ENCODE measurements around the gene REX1BD. TPM values are rescaled to one million over a fixed set of nuclear protein-coding genes. Genes with fewer than 3 reads are reported as not detected.

REX1BD gene
- total RNA-seq, 1 experiment from 2014 or later, result 72.3 TPM

GRCh38 chr19:18558202-18558555, 30.4 kb upstream of the REX1BD start:
- Histone ChIP-seq H3K4me2 (ENCODE audit: insufficient read depth, insufficient read length, low read length) (peak overlapping the region; percentile 65), H2BK12ac (ENCODE audit: insufficient read length, low read depth, low read length) (no peak overlapping the region), H4K91ac (ENCODE audit: insufficient read length, low read depth, low read length) (no peak overlapping the region), H3K23me2 (ENCODE audit: insufficient read length, low read depth, low read length, poor library complexity, severe bottlenecking) (peaks cover 6% of the 10 kb centered on the region), H3K9me3 (ENCODE audit: control insufficient read depth, low read depth, low read length) (no peaks in the 10 kb centered on the region), H3K9ac (ENCODE audit: extremely low read depth, insufficient read length, low read length) (peak overlapping the region; percentile 37), H3K27ac (ENCODE audit: insufficient read length, low read depth, low read length) (no peak overlapping the region), H3T11ph (ENCODE audit: low read length) (no peak overlapping the region), H3K14ac (ENCODE audit: insufficient read depth, low read length) (peak overlapping the region; percentile 28; the same call in 1 of the 2 replicates), H2BK15ac (ENCODE audit: low read depth, low read length) (no peak overlapping the region), H3K23ac (ENCODE audit: insufficient read length, low read depth, low read length) (no peak overlapping the region), H2BK5ac (ENCODE audit: insufficient read length, low read length) (no peak overlapping the region), H2BK120ac (ENCODE audit: low read depth, low read length, poor library complexity, severe bottlenecking) (no peak overlapping the region), H3K79me1 (ENCODE audit: insufficient read depth, low read depth, low read length, poor library complexity, severe bottlenecking) (no peaks in the 10 kb centered on the region), H3K18ac (ENCODE audit: insufficient read length, low read depth, low read length) (no peak overlapping the region), H2BK20ac (ENCODE audit: low read depth, low read length, poor library complexity, severe bottlenecking) (no peak overlapping the region), H3K4me1 (ENCODE audit: insufficient read depth, low read length) (no peaks in the 10 kb centered on the region), H4K5ac (ENCODE audit: insufficient read length, low read depth, low read length) (no peak overlapping the region), H2AK5ac (ENCODE audit: insufficient read length, low read length) (no peak overlapping the region), H3K56ac (ENCODE audit: insufficient read length, low read depth, low read length) (no peak overlapping the region), H2AFZ (ENCODE audit: low read length) (no peak overlapping the region), H3K27me3 (ENCODE audit: insufficient read depth, low read length) (no peaks in the 10 kb centered on the region), H3K79me2 (ENCODE audit: insufficient read depth, low read length) (peaks cover 6% of the 10 kb centered on the region; the same call in 1 of the 2 replicates), H3K4ac (ENCODE audit: low read depth, low read length) (no peak overlapping the region), H4K8ac (replicated peaks; ENCODE audit: insufficient read length, low read depth, low read length) (no peak overlapping the region), H4K20me1 (ENCODE audit: control insufficient read depth, insufficient read depth, insufficient read length) (no peaks in the 10 kb centered on the region)
- no peak for TF ChIP-seq CTCF (conservative IDR thresholded peaks at IDR 0.05)
- Mint-ChIP-seq H3K4me3 (peak overlapping the region; percentile 88 to 96), H3K36me3 (ENCODE audit: insufficient read depth in 1 of 3, low read depth in 3 of 3) (peaks cover 3 to 16% (median 16%) of the 10 kb centered on the region in 3 experiments; a peak in 6 of 7 replicates), H3K9me3 (no peaks in the 10 kb centered on the region), H3K27me3 (ENCODE audit: low read depth) (no peaks in the 10 kb centered on the region), H3K4me1 (peaks cover 5 to 8% of the 10 kb centered on the region in 2 experiments), H3K27ac (peak overlapping the region in 2 of 3 experiments; percentile 21 to 82; a peak in 4 of 7 replicates)
- no CpG with 5 or more reads among the region's 11 CpGs for WGBS (ENCODE audit: extremely low coverage, insufficient read length, low lambda C conversion rate)
- DNase-seq, result no peak

Data from H9 (cell line).